ACHN (cell line): Measurements from ENCODE around the gene C19orf25.
A peak's percentile ranks its signal among the peaks of the same experiment; 100 is the strongest.
"Not testable (repeated sequence)": the region's sequence is repeated elsewhere in the genome, so short reads cannot be mapped to it uniquely, and the experiment has no call there.

ENCODE experiments used
- DNase-seq: peaks from one replicate; pipeline ENCODE4 v3.0.0-alpha.2; 2015
- in situ Hi-C: cut with HindIII; loops from 2 replicates; pipeline ENCODE4 v1.10.0; 2017; ENCODE audit warnings: low sequenced_read_pairs, low pct_ligation_motif_present, low pct_unique_long_range_greater_than_20kb

The C19orf25 gene

GRCh38 chr19:1501200-1501595 lies 22.2 kb upstream of the C19orf25 start:
- peak; percentile 66 for DNase-seq
- in situ Hi-C loops = no loop called here

GRCh38 chr19:1499231-1499630 lies 20.2 kb upstream of the C19orf25 start:
- DNase-seq, in situ Hi-C loops: not testable (repeated sequence)

GRCh38 chr19:1497578-1498235 lies 18.7 kb upstream of the C19orf25 start:
- in situ Hi-C loops = no loop called here
- no peak for DNase-seq

- no peak for DNase-seq
- in situ Hi-C loops = no loop called here
Observed at GRCh38 chr19:1496714-1497577, 17.9 kb upstream of the C19orf25 start.

GRCh38 chr19:1495799-1496713 lies 17.0 kb upstream of the C19orf25 start:
- DNase-seq = no peak
- in situ Hi-C loops = no loop called here

GRCh38 chr19:1495051-1495798 lies 16.2 kb upstream of the C19orf25 start:
- no peak for DNase-seq
- in situ Hi-C loops = no loop called here

- in situ Hi-C loops = no loop called here
Observed at GRCh38 chr19:1494115-1494815, 15.2 kb upstream of the C19orf25 start.

GRCh38 chr19:1492474-1493006 lies 13.5 kb upstream of the C19orf25 start:
- in situ Hi-C loops = no loop called here
- peak; percentile 31 for DNase-seq

More at GRCh38 chr19:1494115-1494815, 15.2 kb upstream of the C19orf25 start:
- DNase-seq = no peak

GRCh38 chr19:1491849-1492170 lies 12.8 kb upstream of the C19orf25 start:
- DNase-seq = no peak
- in situ Hi-C loops = no loop called here

- in situ Hi-C loops = no loop called here
- DNase-seq = no peak
Observed at GRCh38 chr19:1491114-1491848, 12.3 kb upstream of the C19orf25 start, which contains the start of gene REEP6. REEP6 (plus strand) TSS chr19:1491181; CDS start chr19:1491270, 89 bp downstream.

- peak; percentile 94 for DNase-seq
- in situ Hi-C loops = no loop called here
Observed at GRCh38 chr19:1490311-1491113, 11.5 kb upstream of the C19orf25 start, which contains the start of gene PCSK4. PCSK4 (minus strand) TSS chr19:1490350; CDS start chr19:1490346, 4 bp downstream.

GRCh38 chr19:1489463-1490310 lies 10.7 kb upstream of the C19orf25 start:
- in situ Hi-C loops = no loop called here
- DNase-seq = no peak

- in situ Hi-C loops = no loop called here
Observed at GRCh38 chr19:1488282-1488601, 9.2 kb upstream of the C19orf25 start.

GRCh38 chr19:1487576-1488281 lies 8.7 kb upstream of the C19orf25 start:
- in situ Hi-C loops = no loop called here
- no peak for DNase-seq

More at GRCh38 chr19:1488282-1488601, 9.2 kb upstream of the C19orf25 start:
- no peak for DNase-seq
